ENCODE measurements around the gene WDTC1.

WDTC1 gene

GRCh38 chr1:27290581-27290980 is 56.1 kb downstream of the WDTC1 start:
- no peaks in the 10 kb centered on the region for H3K36me3 ChIP-seq
- no peak overlapping the region for H3K4me3 ChIP-seq (ENCODE audit: low read depth, low read length)
- no peaks in the 10 kb centered on the region for H3K4me1 ChIP-seq
- no peak for DNase-seq
- no peak for TF ChIP-seq CTCF (IDR thresholded peaks at IDR 0.05; ENCODE audit: low read depth, low read length)
- no peaks in the 10 kb centered on the region for H3K9me3 ChIP-seq
- H3K27me3 ChIP-seq = no peaks in the 10 kb centered on the region

GRCh38 chr1:27292106-27292505 is 57.7 kb downstream of the WDTC1 start:
- TF ChIP-seq CTCF (IDR thresholded peaks at IDR 0.05; ENCODE audit: low read depth, low read length) = no peak
- Histone ChIP-seq H3K4me1 (no peaks in the 10 kb centered on the region), H3K9me3 (no peaks in the 10 kb centered on the region), H3K4me3 (ENCODE audit: low read depth, low read length) (no peak overlapping the region), H3K27me3 (no peaks in the 10 kb centered on the region), H3K36me3 (no peaks in the 10 kb centered on the region)
- no peak for DNase-seq

GRCh38 chr1:27293915-27294314 is 59.5 kb downstream of the WDTC1 start:
- no peak for DNase-seq
- Histone ChIP-seq H3K36me3 (no peaks in the 10 kb centered on the region), H3K4me3 (ENCODE audit: low read depth, low read length) (no peak overlapping the region), H3K4me1 (peaks cover 2% of the 10 kb centered on the region), H3K27me3 (no peaks in the 10 kb centered on the region), H3K9me3 (no peaks in the 10 kb centered on the region)
- no peak for TF ChIP-seq CTCF (IDR thresholded peaks at IDR 0.05; ENCODE audit: low read depth, low read length)

- TF ChIP-seq CTCF (IDR thresholded peaks at IDR 0.05; ENCODE audit: low read depth, low read length) = peak; percentile 61
- no peaks in the 10 kb centered on the region for H3K9me3 ChIP-seq
- H3K4me1 ChIP-seq = peaks cover 16% of the 10 kb centered on the region
- no peak overlapping the region for H3K4me3 ChIP-seq (ENCODE audit: low read depth, low read length)
- peak; percentile 69 for DNase-seq
- H3K36me3 ChIP-seq = no peaks in the 10 kb centered on the region
- H3K27me3 ChIP-seq = no peaks in the 10 kb centered on the region
These were observed 62.4 kb downstream of the WDTC1 start for GRCh38 chr1:27296773-27297291.

GRCh38 chr1:27297903-27298302 is 63.5 kb downstream of the WDTC1 start:
- no peaks in the 10 kb centered on the region for H3K27me3 ChIP-seq
- no peak overlapping the region for H3K4me3 ChIP-seq (ENCODE audit: low read depth, low read length)
- no peaks in the 10 kb centered on the region for H3K9me3 ChIP-seq
- peaks cover 16% of the 10 kb centered on the region for H3K4me1 ChIP-seq
- DNase-seq = no peak
- H3K36me3 ChIP-seq = no peaks in the 10 kb centered on the region
- TF ChIP-seq CTCF (IDR thresholded peaks at IDR 0.05; ENCODE audit: low read depth, low read length) = no peak

GRCh38 chr1:27298632-27299384 is 64.4 kb downstream of the WDTC1 start:
- peaks cover 16% of the 10 kb centered on the region for H3K4me1 ChIP-seq

More at GRCh38 chr1:27298632-27299384, 64.4 kb downstream of the WDTC1 start:
- TF ChIP-seq CTCF (IDR thresholded peaks at IDR 0.05; ENCODE audit: low read depth, low read length) = no peak
- no peaks in the 10 kb centered on the region for H3K9me3 ChIP-seq
- no peaks in the 10 kb centered on the region for H3K27me3 ChIP-seq
- H3K4me3 ChIP-seq (ENCODE audit: low read depth, low read length) = no peak overlapping the region
- DNase-seq = peak; percentile 32
- no peaks in the 10 kb centered on the region for H3K36me3 ChIP-seq

Measured in BE2C (cell line).